GM23248 (cell line): ENCODE measurements around the gene LMX1B. TPM values are rescaled to one million over a fixed set of nuclear protein-coding genes. Genes with fewer than 3 reads are reported as not detected.

Source experiments
- DNase-seq: peaks from one replicate; pipeline ENCODE4 v3.0.0-alpha.2; 2015
- H2AFZ ChIP-seq: fragments of 200-600 bp; sonication (generic); 2 replicates; pipeline ENCODE4 v1.6.1; 2016; ENCODE audit warnings: antibody characterized with exemption
- H3F3A ChIP-seq: fragments of 200-600 bp; sonication (generic); 2 replicates; pipeline ENCODE4 v1.6.1; 2016; ENCODE audit warnings: mild to moderate bottlenecking, antibody characterized with exemption, mixed run types; ENCODE audit not compliant: insufficient read depth
- H3K27ac ChIP-seq: fragments of 200-600 bp; sonication (generic); 2 replicates; pipeline ENCODE4 v1.5.1; 2016; ENCODE audit warnings: mild to moderate bottlenecking
- H3K27me3 ChIP-seq: fragments of 200-600 bp; sonication (generic); replicated peaks from 2 replicates; pipeline ENCODE4 v1.6.1; 2016; ENCODE audit warnings: mild to moderate bottlenecking; ENCODE audit not compliant: insufficient read depth
- H3K36me3 ChIP-seq: fragments of 200-600 bp; sonication (generic); 2 replicates; pipeline ENCODE4 v1.6.1; 2016; ENCODE audit warnings: low read depth, mild to moderate bottlenecking
- H3K4me1 ChIP-seq: fragments of 200-600 bp; sonication (generic); 2 replicates; pipeline ENCODE4 v1.6.1; 2016; ENCODE audit warnings: mild to moderate bottlenecking; ENCODE audit not compliant: insufficient read depth
- H3K4me2 ChIP-seq: fragments of 200-600 bp; sonication (generic); one replicate; pipeline ENCODE4 v1.6.1; 2016; ENCODE audit warnings: mild to moderate bottlenecking; ENCODE audit not compliant: unreplicated experiment
- H3K4me3 ChIP-seq: fragments of 200-600 bp; sonication (generic); 2 replicates; pipeline ENCODE4 v1.5.1; 2016; ENCODE audit warnings: mild to moderate bottlenecking
- H3K79me2 ChIP-seq: fragments of 200-600 bp; sonication (generic); 2 replicates; pipeline ENCODE4 v1.6.1; 2016; ENCODE audit warnings: mild to moderate bottlenecking; ENCODE audit not compliant: insufficient read depth
- H3K9ac ChIP-seq: fragments of 200-600 bp; sonication (generic); 2 replicates; pipeline ENCODE4 v1.6.1; 2016; ENCODE audit warnings: mild to moderate bottlenecking
- H3K9me2 ChIP-seq: fragments of 200-600 bp; sonication (generic); 2 replicates; pipeline ENCODE4 v1.6.1; 2016; ENCODE audit warnings: mixed run types, mild to moderate bottlenecking, moderate library complexity; ENCODE audit not compliant: insufficient read depth
- H3K9me3 ChIP-seq: fragments of 200-600 bp; sonication (generic); one replicate; pipeline ENCODE4 v1.6.1; 2017; ENCODE audit warnings: low read depth
- H4K20me1 ChIP-seq: fragments of 200-600 bp; sonication (generic); 2 replicates; pipeline ENCODE4 v1.6.0; 2016; ENCODE audit not compliant: insufficient read depth
- EZH2 ChIP-seq: fragments of 200-600 bp; sonication (generic); IDR thresholded peaks from 2 replicates; pipeline ENCODE4 v1.6.1; 2018; ENCODE audit warnings: antibody characterized with exemption, mild to moderate bottlenecking; ENCODE audit not compliant: insufficient read depth, poor library complexity, severe bottlenecking
- EZH2phosphoT487 ChIP-seq: fragments of 200-600 bp; sonication (generic); IDR thresholded peaks from 2 replicates; pipeline ENCODE4 v1.6.1; 2018; ENCODE audit warnings: antibody characterized with exemption, moderate library complexity, mild to moderate bottlenecking, low read depth; ENCODE audit not compliant: insufficient read depth
- WGBS, 2 experiments: methylation state at CpG; one replicate each; pipeline ENCODE4 v1.1.6; 2015 to 2017; ENCODE audit warnings: low lambda C conversion rate in 2 of 2, low coverage in 1 of 2; ENCODE audit errors: missing lambda C conversion rate in 2 of 2; 5-methylcytosine and 5-hydroxymethylcytosine counted together
- in situ Hi-C: fragments of 300-500 bp; cut with MboI; formaldehyde crosslinking; loops from 2 replicates; pipeline ENCODE4 v1.15.0; 2020
- polyA plus RNA-seq: library from polyadenylated mRNA; unstranded; fragments of >200 nt; fragmentation: Nextera tagmentation; extraction: Ambion mirVana; gene quantifications from 2 replicates; pipeline ENCODE4 v1.2.1, GENCODE V29; 2016
- total RNA-seq: library from RNA; depleted of rRNA; stranded (reverse); fragments of >200 nt; shearing (Covaris generic); gene quantifications from 2 replicates; pipeline ENCODE4 v1.2.3, GENCODE V29; 2014; rRNA removed

Gene LMX1B
- total and polyA plus RNA-seq, 2 experiments from 2014 or later = not detected

DNA sequence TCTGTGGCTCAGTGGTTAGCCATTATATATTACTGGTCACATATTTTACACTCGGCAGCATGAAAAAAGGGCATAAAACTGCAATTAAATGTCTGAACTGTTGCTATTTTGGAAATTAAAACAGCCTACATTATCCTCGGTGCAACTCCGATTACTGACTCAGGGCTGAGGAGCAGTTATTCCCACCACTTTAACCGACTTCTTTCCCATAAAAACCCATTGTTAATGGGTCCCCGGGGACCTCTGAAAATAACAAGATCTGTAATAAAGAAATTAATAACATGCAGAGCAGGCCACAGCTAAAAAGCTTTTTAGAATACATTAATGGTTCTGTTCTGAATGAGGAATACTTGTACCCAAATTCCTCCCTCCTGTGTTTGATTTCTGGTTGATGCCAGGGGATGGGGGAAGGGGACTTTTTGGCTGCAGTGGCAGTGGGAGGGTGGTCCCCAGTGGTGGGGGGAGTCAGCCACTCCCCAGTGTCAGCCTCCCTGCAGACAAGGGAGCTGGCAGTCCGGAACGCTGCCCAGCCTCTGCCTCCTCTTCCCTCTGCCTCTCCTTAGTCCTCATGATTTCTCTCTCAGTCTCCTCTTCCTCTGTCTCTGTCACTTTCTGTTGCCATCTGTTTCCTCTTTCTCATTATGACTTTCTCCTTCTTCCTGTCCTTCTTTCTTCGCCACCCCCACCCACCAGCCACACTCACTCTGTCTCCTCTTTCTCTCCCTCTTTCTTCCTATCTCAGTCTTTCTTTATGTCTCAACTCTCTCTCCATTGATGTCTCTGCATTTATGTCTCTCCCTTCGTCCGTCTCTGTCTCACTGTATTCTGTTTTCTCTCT is 132.1 kb downstream of the LMX1B start:
- H3K9ac ChIP-seq = no peak overlapping the region
- H3K36me3 ChIP-seq = no peaks in the 10 kb centered on the region
- WGBS, 2 experiments = 12% methylated on average over 10 of the region's 10 CpGs
- H4K20me1 ChIP-seq = no peaks in the 10 kb centered on the region
- H3K4me1 ChIP-seq = no peaks in the 10 kb centered on the region
- H3K9me3 ChIP-seq = no peaks in the 10 kb centered on the region
- no peaks in the 10 kb centered on the region for H3K79me2 ChIP-seq
- H3K4me3 ChIP-seq = no peak overlapping the region
- H3K27ac ChIP-seq = no peak overlapping the region
- TF ChIP-seq EZH2 (no peak), EZH2phosphoT487 (no peak)
- DNase-seq = no peak
- in situ Hi-C loops = no loop called here
- H3K9me2 ChIP-seq = no peaks in the 10 kb centered on the region
- peaks cover 33% of the 10 kb centered on the region for H3K27me3 ChIP-seq
- no peak overlapping the region for H3K4me2 ChIP-seq
- H3F3A ChIP-seq = no peaks in the 10 kb centered on the region
- H2AFZ ChIP-seq = no peak overlapping the region

Other genes starting within 250 kb of the LMX1B start
- 8.5 and 11.9 TPM in 2 replicates for gene ZBTB43, start 191.1 kb downstream of the LMX1B start, total RNA-seq
- 11.5 and 12.3 TPM in 2 replicates for gene ZBTB43, start 191.1 kb downstream of the LMX1B start, polyA plus RNA-seq
- 5.5 and 7.5 TPM in 2 replicates for gene ZBTB34, start 246.7 kb downstream of the LMX1B start, total RNA-seq
- gene ZBTB34, start 246.7 kb downstream of the LMX1B start, polyA plus RNA-seq = 2.3 and 2.4 TPM in 2 replicates